NCI-H69 (cell line): ENCODE measurements around the gene IZUMO1.
"Not testable (repeated sequence)": the region's sequence is repeated elsewhere in the genome, so short reads cannot be mapped to it uniquely, and the experiment has no call there.

ENCODE experiments used
- DNase-seq: peaks from one replicate; lab custom pipeline; 2025; lab: John Stamatoyannopoulos, UW

Gene IZUMO1

GRCh38 chr19:48713041-48713863 lies 33.5 kb downstream of the IZUMO1 start:
- peak; percentile 30 for DNase-seq

- DNase-seq: no peak
Observed at GRCh38 chr19:48711106-48711662, 35.5 kb downstream of the IZUMO1 start.

GRCh38 chr19:48708471-48708870 lies 38.2 kb downstream of the IZUMO1 start:
- DNase-seq: peak; percentile 18

GRCh38 chr19:48705431-48705830 lies 41.3 kb downstream of the IZUMO1 start:
- DNase-seq: peak; percentile 48

GRCh38 chr19:48703316-48703715 lies 43.4 kb downstream of the IZUMO1 start:
- DNase-seq: no peak

GRCh38 chr19:48702701-48703100 lies 44.0 kb downstream of the IZUMO1 start:
- no peak for DNase-seq

- DNase-seq: no peak
Observed at GRCh38 chr19:48698046-48698445, 48.7 kb downstream of the IZUMO1 start.

GRCh38 chr19:48696353-48697010 lies 50.2 kb downstream of the IZUMO1 start:
- DNase-seq: peak; percentile 74

GRCh38 chr19:48695743-48696352 lies 50.9 kb downstream of the IZUMO1 start, which contains the start of gene FUT2:
FUT2 (plus strand) TSS chr19:48695971; CDS start chr19:48702957, 6,986 bp downstream.
- peak; percentile 82 for DNase-seq

- DNase-seq: not testable (repeated sequence)
Observed at GRCh38 chr19:48693629-48694028, 53.1 kb downstream of the IZUMO1 start.
